ENCODE results near the gene UST. TPM values are rescaled to one million over a fixed set of nuclear protein-coding genes. Genes with fewer than 3 reads are reported as not detected.

UST gene
- total RNA-seq, 2 experiments from 2014 or later: 1.9 to 3.7 TPM

DNA sequence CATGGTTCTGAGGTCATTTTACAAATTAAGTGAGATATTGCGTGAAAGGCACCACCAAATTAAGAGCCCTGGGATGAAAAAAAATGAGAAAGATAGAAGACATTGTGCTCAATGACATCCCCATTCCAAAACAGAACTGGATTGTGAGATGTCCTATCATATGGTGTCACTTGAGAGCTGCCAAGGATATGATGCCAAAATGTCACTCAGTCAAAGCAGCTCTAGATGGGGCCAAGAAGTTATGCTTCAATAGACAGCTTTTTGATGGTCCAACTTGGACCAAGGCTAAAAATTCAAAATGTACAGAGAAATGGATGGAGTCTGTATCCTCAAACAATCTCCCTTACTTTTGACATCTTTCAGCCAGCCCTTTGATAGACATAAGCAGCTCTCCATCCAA lies 180.8 kb downstream of the UST start:
- H3K4me1 Mint-ChIP-seq (ENCODE audit: low read depth): no peaks in the 10 kb centered on the region
- H3K4me3 ChIP-seq (ENCODE audit: low read length): no peak overlapping the region
- ATAC-seq (ENCODE audit: poor library complexity) (no peak), DNase-seq (no peak)
- H3K36me3 ChIP-seq (ENCODE audit: insufficient read depth, low read length): no peaks in the 10 kb centered on the region
- no peaks in the 10 kb centered on the region for H3K4me1 ChIP-seq (ENCODE audit: insufficient read depth, low read length)
- H3K27me3 Mint-ChIP-seq: no peaks in the 10 kb centered on the region
- H3K27ac ChIP-seq (ENCODE audit: low read depth in 1 of 2, low read length in 2 of 2): no peak overlapping the region
- H3K27ac Mint-ChIP-seq: no peak overlapping the region
- H3K9me3 Mint-ChIP-seq: no peaks in the 10 kb centered on the region
- H3K9me3 ChIP-seq (ENCODE audit: control insufficient read depth in 1 of 2, insufficient read depth in 1 of 2, low read length in 2 of 2): no peaks in the 10 kb centered on the region
- TF ChIP-seq, protein P1, sequence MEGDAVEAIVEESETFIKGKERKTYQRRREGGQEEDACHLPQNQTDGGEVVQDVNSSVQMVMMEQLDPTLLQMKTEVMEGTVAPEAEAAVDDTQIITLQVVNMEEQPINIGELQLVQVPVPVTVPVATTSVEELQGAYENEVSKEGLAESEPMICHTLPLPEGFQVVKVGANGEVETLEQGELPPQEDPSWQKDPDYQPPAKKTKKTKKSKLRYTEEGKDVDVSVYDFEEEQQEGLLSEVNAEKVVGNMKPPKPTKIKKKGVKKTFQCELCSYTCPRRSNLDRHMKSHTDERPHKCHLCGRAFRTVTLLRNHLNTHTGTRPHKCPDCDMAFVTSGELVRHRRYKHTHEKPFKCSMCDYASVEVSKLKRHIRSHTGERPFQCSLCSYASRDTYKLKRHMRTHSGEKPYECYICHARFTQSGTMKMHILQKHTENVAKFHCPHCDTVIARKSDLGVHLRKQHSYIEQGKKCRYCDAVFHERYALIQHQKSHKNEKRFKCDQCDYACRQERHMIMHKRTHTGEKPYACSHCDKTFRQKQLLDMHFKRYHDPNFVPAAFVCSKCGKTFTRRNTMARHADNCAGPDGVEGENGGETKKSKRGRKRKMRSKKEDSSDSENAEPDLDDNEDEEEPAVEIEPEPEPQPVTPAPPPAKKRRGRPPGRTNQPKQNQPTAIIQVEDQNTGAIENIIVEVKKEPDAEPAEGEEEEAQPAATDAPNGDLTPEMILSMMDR (IDR thresholded peaks at IDR 0.05): no peak
- H3K27me3 ChIP-seq (ENCODE audit: control insufficient read depth in 1 of 2, insufficient read depth in 2 of 2, low read length in 2 of 2): no peaks in the 10 kb centered on the region
- intact Hi-C loops (cut with DNase I, micrococcal nuclease): no loop called here
- no peak overlapping the region for H3K4me3 Mint-ChIP-seq
- no peaks in the 10 kb centered on the region for H3K36me3 Mint-ChIP-seq (ENCODE audit: low read depth)
- POLR2A ChIA-PET: no interaction called here
- CTCF ChIA-PET: interaction anchor here (1.2 kb wide), 1 partner anchor 13 kb away, joined by 3 read pairs; no protein-coding TSS in a partner anchor

DNA sequence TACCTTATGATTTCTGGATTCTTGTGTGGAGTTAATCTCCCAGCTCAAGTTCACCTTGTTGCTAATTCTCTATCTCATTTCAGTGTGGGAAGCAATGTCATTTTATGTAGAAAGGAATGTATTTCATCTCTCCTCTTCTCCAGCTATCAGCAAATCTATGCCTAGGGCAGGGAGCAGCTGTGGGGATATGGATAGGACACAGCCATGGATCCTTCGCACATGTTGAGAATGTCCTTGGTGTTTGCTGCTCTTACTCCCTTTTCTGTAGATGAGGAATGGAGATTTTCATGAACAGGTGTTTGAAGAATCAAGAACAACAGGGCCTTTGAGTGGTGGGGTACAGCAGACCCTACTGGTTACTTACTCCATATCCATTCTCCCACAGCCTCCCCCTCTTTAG lies 182.0 kb downstream of the UST start:
- no peaks in the 10 kb centered on the region for H3K27me3 Mint-ChIP-seq
- Histone ChIP-seq H3K36me3 (ENCODE audit: insufficient read depth, low read length) (no peaks in the 10 kb centered on the region), H3K27ac (ENCODE audit: low read depth in 1 of 2, low read length in 2 of 2) (no peak overlapping the region), H3K27me3 (ENCODE audit: control insufficient read depth in 1 of 2, insufficient read depth in 2 of 2, low read length in 2 of 2) (no peaks in the 10 kb centered on the region), H3K4me3 (ENCODE audit: low read length) (no peak overlapping the region), H3K4me1 (ENCODE audit: insufficient read depth, low read length) (no peaks in the 10 kb centered on the region), H3K9me3 (ENCODE audit: control insufficient read depth in 1 of 2, insufficient read depth in 1 of 2, low read length in 2 of 2) (no peaks in the 10 kb centered on the region)
- no peak overlapping the region for H3K4me3 Mint-ChIP-seq
- no peaks in the 10 kb centered on the region for H3K9me3 Mint-ChIP-seq
- H3K27ac Mint-ChIP-seq: no peak overlapping the region
- no peak for ATAC-seq (ENCODE audit: poor library complexity)
- POLR2A ChIA-PET: no interaction called here
- intact Hi-C loops (cut with DNase I, micrococcal nuclease): no loop called here
- no peak for DNase-seq
- H3K4me1 Mint-ChIP-seq (ENCODE audit: low read depth): no peaks in the 10 kb centered on the region
- TF ChIP-seq, protein P1 (IDR thresholded peaks at IDR 0.05): no peak
- CTCF ChIA-PET: no interaction called here
- no peaks in the 10 kb centered on the region for H3K36me3 Mint-ChIP-seq (ENCODE audit: low read depth)

DNA sequence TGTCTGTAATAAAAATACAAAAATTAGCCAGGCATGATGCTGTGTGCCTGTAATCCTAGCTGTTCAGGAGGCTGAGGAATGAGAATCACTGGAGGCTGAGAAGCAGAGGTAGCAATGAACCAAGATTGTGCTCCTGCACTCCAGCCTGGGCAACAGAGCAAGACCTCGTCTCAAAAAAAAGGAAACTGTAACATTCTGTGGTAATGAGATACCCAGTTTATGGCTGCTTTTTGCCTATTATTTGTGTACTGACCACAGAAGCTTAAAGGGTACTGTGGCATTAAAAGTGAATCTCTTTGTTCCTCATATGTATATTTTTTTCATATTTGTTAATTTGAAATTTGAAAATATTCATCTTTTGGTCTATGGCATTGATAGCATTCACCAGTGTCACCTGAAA lies 185.4 kb downstream of the UST start:
- no peaks in the 10 kb centered on the region for H3K4me1 Mint-ChIP-seq (ENCODE audit: low read depth)
- no peaks in the 10 kb centered on the region for H3K36me3 Mint-ChIP-seq (ENCODE audit: low read depth)
- H3K4me3 Mint-ChIP-seq: no peak overlapping the region
- Histone ChIP-seq H3K9me3 (ENCODE audit: control insufficient read depth in 1 of 2, insufficient read depth in 1 of 2, low read length in 2 of 2) (no peaks in the 10 kb centered on the region), H3K4me1 (ENCODE audit: insufficient read depth, low read length) (no peaks in the 10 kb centered on the region), H3K36me3 (ENCODE audit: insufficient read depth, low read length) (no peaks in the 10 kb centered on the region), H3K4me3 (ENCODE audit: low read length) (no peak overlapping the region), H3K27me3 (ENCODE audit: control insufficient read depth in 1 of 2, insufficient read depth in 2 of 2, low read length in 2 of 2) (no peaks in the 10 kb centered on the region), H3K27ac (ENCODE audit: low read depth in 1 of 2, low read length in 2 of 2) (no peak overlapping the region)
- H3K9me3 Mint-ChIP-seq: no peaks in the 10 kb centered on the region
- ChIA-PET POLR2A (no interaction called here), CTCF (no interaction called here)
- H3K27ac Mint-ChIP-seq: no peak overlapping the region
- DNase-seq: no peak
- TF ChIP-seq, protein P1 (IDR thresholded peaks at IDR 0.05): no peak
- no peaks in the 10 kb centered on the region for H3K27me3 Mint-ChIP-seq
- no peak for ATAC-seq (ENCODE audit: poor library complexity)
- intact Hi-C loops (cut with DNase I, micrococcal nuclease): no loop called here

Measured in CD4-positive, alpha-beta T cell (primary cell).